HEK293 (cell line): Measurements from ENCODE around the gene MMP25.

Experiments used
- YY1 ChIP-seq: fragments of 450-650 bp; formaldehyde crosslinking; IDR thresholded peaks from 2 replicates; pipeline ENCODE4 v1.5.1; 2018; ENCODE audit warnings: missing biosample characterization, missing genetic modification characterization
- ZNF140 ChIP-seq: fragments of 450-650 bp; formaldehyde crosslinking; IDR thresholded peaks from 2 replicates; pipeline ENCODE4 v1.5.1; 2016; ENCODE audit warnings: missing biosample characterization, missing genetic modification characterization
- TF ChIP-seq, protein P1 (sequence below): fragments of 450-650 bp; formaldehyde crosslinking; IDR thresholded peaks from 2 replicates; pipeline ENCODE4 v1.5.1; 2016; ENCODE audit warnings: missing biosample characterization, missing genetic modification characterization
- TF ChIP-seq, protein P2 (sequence below): IDR thresholded peaks from 2 replicates; pipeline ENCODE4 v1.6.1; 2011; ENCODE audit warnings: mild to moderate bottlenecking, low read depth, low read length, borderline replicate concordance
- TF ChIP-seq, protein P3 (sequence below): fragments of 450-650 bp; formaldehyde crosslinking; IDR thresholded peaks from 2 replicates; pipeline ENCODE4 v1.5.1; 2016; ENCODE audit warnings: missing biosample characterization, missing genetic modification characterization
- TF ChIP-seq, protein P4 (sequence below): fragments of 450-650 bp; formaldehyde crosslinking; IDR thresholded peaks from 2 replicates; pipeline ENCODE4 v1.5.1; 2017; ENCODE audit warnings: missing biosample characterization, mild to moderate bottlenecking, missing genetic modification characterization, moderate library complexity

DNA sequence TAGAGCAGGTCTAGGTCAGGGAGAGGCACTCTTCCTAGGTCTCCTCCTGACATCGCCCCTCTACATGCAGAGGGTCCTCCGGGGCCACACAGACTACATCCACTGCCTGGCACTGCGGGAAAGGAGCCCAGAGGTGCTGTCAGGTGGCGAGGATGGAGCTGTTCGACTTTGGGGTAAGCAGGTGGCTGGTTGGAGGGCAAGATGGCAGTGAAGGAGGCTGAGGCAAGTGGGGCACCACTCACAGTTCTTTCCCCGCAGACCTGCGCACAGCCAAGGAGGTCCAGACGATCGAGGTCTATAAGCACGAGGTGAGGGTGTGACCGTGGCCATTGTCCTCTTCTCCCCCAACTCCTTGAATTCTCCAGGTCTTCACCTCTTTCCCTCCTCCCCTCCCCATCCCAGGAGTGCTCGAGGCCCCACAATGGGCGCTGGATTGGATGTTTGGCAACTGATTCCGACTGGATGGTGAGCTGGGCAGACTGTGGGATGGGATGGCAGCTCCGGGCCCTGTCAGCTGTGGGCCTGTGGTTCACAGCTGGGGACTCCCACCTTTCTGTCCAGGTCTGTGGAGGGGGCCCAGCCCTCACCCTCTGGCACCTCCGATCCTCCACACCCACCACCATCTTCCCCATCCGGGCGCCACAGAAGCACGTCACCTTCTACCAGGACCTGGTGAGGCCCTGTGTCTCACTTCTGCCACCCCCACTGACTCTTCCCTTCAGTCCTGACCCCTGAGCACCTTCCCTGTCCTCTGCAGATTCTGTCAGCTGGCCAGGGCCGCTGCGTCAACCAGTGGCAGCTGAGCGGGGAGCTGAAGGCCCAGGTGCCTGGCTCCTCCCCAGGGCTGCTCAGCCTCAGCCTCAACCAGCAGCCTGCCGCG lies 19.5 kb upstream of the MMP25 start:
- TF ChIP-seq, protein P1, sequence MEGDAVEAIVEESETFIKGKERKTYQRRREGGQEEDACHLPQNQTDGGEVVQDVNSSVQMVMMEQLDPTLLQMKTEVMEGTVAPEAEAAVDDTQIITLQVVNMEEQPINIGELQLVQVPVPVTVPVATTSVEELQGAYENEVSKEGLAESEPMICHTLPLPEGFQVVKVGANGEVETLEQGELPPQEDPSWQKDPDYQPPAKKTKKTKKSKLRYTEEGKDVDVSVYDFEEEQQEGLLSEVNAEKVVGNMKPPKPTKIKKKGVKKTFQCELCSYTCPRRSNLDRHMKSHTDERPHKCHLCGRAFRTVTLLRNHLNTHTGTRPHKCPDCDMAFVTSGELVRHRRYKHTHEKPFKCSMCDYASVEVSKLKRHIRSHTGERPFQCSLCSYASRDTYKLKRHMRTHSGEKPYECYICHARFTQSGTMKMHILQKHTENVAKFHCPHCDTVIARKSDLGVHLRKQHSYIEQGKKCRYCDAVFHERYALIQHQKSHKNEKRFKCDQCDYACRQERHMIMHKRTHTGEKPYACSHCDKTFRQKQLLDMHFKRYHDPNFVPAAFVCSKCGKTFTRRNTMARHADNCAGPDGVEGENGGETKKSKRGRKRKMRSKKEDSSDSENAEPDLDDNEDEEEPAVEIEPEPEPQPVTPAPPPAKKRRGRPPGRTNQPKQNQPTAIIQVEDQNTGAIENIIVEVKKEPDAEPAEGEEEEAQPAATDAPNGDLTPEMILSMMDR, result no peak
- TF ChIP-seq ZNF140 (tag by site-specific recombination) (no peak), YY1 (no peak)
- TF ChIP-seq, protein P2, sequence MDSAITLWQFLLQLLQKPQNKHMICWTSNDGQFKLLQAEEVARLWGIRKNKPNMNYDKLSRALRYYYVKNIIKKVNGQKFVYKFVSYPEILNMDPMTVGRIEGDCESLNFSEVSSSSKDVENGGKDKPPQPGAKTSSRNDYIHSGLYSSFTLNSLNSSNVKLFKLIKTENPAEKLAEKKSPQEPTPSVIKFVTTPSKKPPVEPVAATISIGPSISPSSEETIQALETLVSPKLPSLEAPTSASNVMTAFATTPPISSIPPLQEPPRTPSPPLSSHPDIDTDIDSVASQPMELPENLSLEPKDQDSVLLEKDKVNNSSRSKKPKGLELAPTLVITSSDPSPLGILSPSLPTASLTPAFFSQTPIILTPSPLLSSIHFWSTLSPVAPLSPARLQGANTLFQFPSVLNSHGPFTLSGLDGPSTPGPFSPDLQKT, result no peak
- TF ChIP-seq, protein P3, sequence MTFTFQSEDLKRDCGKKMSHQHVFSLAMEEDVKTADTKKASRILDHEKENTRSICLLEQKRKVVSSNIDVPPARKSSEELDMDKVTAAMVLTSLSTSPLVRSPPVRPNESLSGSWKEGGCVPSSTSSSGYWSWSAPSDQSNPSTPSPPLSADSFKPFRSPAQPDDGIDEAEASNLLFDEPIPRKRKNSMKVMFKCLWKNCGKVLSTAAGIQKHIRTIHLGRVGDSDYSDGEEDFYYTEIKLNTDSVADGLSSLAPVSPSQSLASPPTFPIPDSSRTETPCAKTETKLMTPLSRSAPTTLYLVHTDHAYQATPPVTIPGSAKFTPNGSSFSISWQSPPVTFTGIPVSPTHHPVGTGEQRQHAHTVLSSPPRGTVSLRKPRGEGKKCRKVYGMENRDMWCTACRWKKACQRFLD (tag by site-specific recombination), result no peak
- TF ChIP-seq, protein P4, sequence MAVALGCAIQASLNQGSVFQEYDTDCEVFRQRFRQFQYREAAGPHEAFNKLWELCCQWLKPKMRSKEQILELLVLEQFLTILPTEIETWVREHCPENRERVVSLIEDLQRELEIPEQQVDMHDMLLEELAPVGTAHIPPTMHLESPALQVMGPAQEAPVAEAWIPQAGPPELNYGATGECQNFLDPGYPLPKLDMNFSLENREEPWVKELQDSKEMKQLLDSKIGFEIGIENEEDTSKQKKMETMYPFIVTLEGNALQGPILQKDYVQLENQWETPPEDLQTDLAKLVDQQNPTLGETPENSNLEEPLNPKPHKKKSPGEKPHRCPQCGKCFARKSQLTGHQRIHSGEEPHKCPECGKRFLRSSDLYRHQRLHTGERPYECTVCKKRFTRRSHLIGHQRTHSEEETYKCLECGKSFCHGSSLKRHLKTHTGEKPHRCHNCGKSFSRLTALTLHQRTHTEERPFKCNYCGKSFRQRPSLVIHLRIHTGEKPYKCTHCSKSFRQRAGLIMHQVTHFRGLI (tag by site-specific recombination), result no peak
